Naive thymus-derived CD8-positive, alpha-beta T cell (primary cell): ENCODE data around the gene TMEM233. TPM values are rescaled to one million over a fixed set of nuclear protein-coding genes. Genes with fewer than 3 reads are reported as not detected.

Experiments
- ATAC-seq, 2 donors: fragments of 150-1000 bp; cut with Tn5 transposase in 1 of 2; sonication (Bioruptor Pico), chemical (Tn5 transposase) in 1 of 2; 1 replicate in 1 of 2; 2 replicates in 1 of 2; pipeline ENCODE4 v1.10.0; 2021; ENCODE audit warnings: mild to moderate bottlenecking in 2 of 2, moderate library complexity in 2 of 2
- POLR2A ChIA-PET: fragments of 350-600 bp; sonication (Branson Sonifier 250); formaldehyde crosslinking; loops from one replicate; lab custom pipeline; 2021; ENCODE audit warnings: antibody characterized with exemption; lab: Charles Lee
- DNase-seq, 10 donors: peaks; one replicate each; pipeline versions ENCODE4 v3.0.0 to v3.0.0-alpha.2; 2020 to 2022
- H3K27ac Mint-ChIP-seq, 10 donors: one replicate each; pipeline ENCODE4 v1.8.0; 2020 to 2022; ENCODE audit warnings: mild to moderate bottlenecking in 10 of 10, mixed read lengths in 10 of 10, moderate library complexity in 4 of 10, inconsistent platforms in 1 of 10
- H3K27me3 Mint-ChIP-seq, 5 donors: one replicate each; pipeline ENCODE4 v1.8.0; 2021 to 2022; ENCODE audit warnings: mixed read lengths in 5 of 5
- H3K36me3 Mint-ChIP-seq, 3 donors: one replicate each; pipeline ENCODE4 v1.8.0; 2020 to 2022; ENCODE audit warnings: mixed read lengths in 3 of 3, mild to moderate bottlenecking in 2 of 3, inconsistent platforms in 1 of 3
- H3K4me1 Mint-ChIP-seq, 4 donors: one replicate each; pipeline ENCODE4 v1.8.0; 2021 to 2022; ENCODE audit warnings: mixed read lengths in 4 of 4
- H3K4me3 Mint-ChIP-seq, 10 donors: one replicate each; pipeline ENCODE4 v1.8.0; 2020 to 2022; ENCODE audit warnings: mild to moderate bottlenecking in 10 of 10, mixed read lengths in 10 of 10, moderate library complexity in 6 of 10, inconsistent platforms in 1 of 10
- H3K9me3 Mint-ChIP-seq, 9 donors: one replicate each; pipeline ENCODE4 v1.8.0; 2020 to 2022; ENCODE audit warnings: mixed read lengths in 9 of 9, mild to moderate bottlenecking in 3 of 9, inconsistent platforms in 1 of 9, moderate library complexity in 1 of 9
- polyA plus RNA-seq, 3 donors: library from polyadenylated mRNA; unstranded; fragments of 300-500 nt; fragmentation: Illumina TruSeq; gene quantifications; one replicate each; pipeline ENCODE4 v1.2.3, GENCODE V29; 2021
- total RNA-seq, 8 experiments: library from RNA in 2 of 8; stranded (reverse) in 2 of 8; gene quantifications; one replicate each; pipeline ENCODE4 v1.2.3 and lab custom pipeline; 2021 to 2026

TMEM233 gene
- total and polyA plus RNA-seq, 5 experiments from 2014 or later = not detected

DNA sequence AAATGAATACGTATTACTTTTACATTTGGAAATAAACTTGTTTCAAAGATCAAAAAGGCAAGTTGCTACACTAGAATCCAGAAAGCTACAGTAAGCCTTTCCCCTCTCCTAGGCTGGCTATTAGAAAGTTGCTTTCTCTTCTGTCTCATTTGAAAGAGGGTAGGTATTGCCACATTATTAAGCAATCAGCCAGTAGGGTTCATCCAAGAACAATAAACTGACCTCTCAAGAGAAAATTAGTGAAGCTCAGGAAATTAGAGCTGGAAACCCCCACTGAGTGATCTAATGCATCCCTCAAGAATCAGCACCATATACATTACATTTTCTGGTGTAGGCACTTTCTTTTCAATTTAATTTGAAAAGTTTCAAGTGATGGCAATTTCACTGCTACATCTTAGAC is 4.5 kb upstream of the TMEM233 start:
- H3K4me1 Mint-ChIP-seq = peaks cover 0 to 3% (median under 1%) of the 10 kb centered on the region in 4 donors
- H3K27ac Mint-ChIP-seq = no peak overlapping the region
- peaks cover 23 to 69% (median 33%) of the 10 kb centered on the region in 5 donors for H3K27me3 Mint-ChIP-seq
- no peaks in the 10 kb centered on the region for H3K9me3 Mint-ChIP-seq
- POLR2A ChIA-PET = no interaction called here
- no peaks in the 10 kb centered on the region for H3K36me3 Mint-ChIP-seq
- no peak for DNase-seq
- no peak overlapping the region for H3K4me3 Mint-ChIP-seq
- no peak for ATAC-seq

DNA sequence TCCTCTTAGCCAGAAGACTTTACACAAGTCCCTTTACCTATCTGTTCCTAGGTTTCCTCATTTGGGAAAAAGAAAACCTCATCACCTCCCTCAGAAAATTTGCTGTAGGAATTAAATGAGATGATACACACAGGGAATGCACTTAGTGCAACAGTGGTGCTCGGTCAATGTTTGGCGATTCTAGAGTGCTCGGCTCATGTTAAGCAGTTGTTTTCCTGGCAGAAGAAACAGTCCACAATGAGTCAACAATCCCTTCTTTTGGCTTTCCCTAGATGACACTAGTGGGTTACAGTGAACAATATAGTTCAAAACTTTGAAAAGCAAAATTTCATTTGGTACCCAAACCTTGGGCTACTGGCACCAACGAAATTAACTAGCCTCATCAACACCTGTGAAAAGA is 3.9 kb upstream of the TMEM233 start:
- Mint-ChIP-seq H3K9me3 (no peaks in the 10 kb centered on the region), H3K4me1 (peaks cover 0 to 8% (median 4%) of the 10 kb centered on the region in 4 donors), H3K4me3 (no peak overlapping the region), H3K36me3 (no peaks in the 10 kb centered on the region), H3K27ac (no peak overlapping the region), H3K27me3 (peaks cover 23 to 74% (median 37%) of the 10 kb centered on the region in 5 donors)
- DNase-seq (no peak), ATAC-seq (no peak)
- POLR2A ChIA-PET = no interaction called here

DNA sequence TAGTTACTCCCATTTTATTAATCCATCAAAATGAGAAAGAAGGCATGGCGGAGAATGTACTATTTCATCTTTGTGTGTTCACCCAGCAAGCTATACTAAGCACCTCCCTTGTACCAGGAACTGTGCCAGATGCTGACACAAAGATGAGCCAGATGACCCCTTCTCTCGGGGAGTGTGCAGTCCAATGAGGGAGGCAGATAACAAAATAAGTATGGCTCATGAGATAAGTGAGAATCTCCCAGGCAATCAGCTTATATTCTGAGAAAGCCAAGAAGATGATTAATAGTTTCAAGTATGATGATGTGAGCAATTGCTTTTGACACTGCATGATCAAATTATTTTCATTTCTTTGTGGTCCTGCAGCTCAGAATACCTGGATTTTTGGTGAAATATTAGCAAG is 1.3 kb upstream of the TMEM233 start:
- H3K27ac Mint-ChIP-seq = no peak overlapping the region

DNA sequence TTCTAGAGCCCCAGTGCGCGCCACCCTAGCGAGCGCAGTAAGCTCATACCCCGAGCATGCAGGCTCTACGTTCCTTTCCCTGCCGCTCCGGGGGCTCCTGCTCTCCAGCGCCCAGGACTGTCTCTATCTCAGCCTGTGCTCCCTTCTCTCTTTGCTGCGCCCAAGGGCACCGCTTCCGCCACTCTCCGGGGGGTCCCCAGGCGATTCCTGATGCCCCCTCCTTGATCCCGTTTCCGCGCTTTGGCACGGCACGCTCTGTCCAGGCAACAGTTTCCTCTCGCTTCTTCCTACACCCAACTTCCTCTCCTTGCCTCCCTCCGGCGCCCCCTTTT is 791 bp downstream of the TMEM233 start:
- peaks cover 48 to 95% (median 66%) of the 10 kb centered on the region in 5 donors for H3K27me3 Mint-ChIP-seq
- no peaks in the 10 kb centered on the region for H3K36me3 Mint-ChIP-seq
- ATAC-seq (no peak), DNase-seq (no peak)
- H3K27ac Mint-ChIP-seq = peak overlapping the region in 1 of 10 donors; percentile 72
- peaks cover 0 to 2% (median 0%) of the 10 kb centered on the region in 9 donors for H3K9me3 Mint-ChIP-seq
- POLR2A ChIA-PET = no interaction called here
- peaks cover 7 to 24% (median 14%) of the 10 kb centered on the region in 4 donors for H3K4me1 Mint-ChIP-seq
- H3K4me3 Mint-ChIP-seq = peak overlapping the region in 1 of 10 donors; percentile 36

More for the DNA sequence above, 1.3 kb upstream of the TMEM233 start:
- peaks cover 0 to 2% (median 0%) of the 10 kb centered on the region in 9 donors for H3K9me3 Mint-ChIP-seq
- ATAC-seq (no peak), DNase-seq (no peak)
- peaks cover 7 to 24% (median 14%) of the 10 kb centered on the region in 4 donors for H3K4me1 Mint-ChIP-seq
- no peaks in the 10 kb centered on the region for H3K36me3 Mint-ChIP-seq
- no peak overlapping the region for H3K4me3 Mint-ChIP-seq
- peaks cover 42 to 91% (median 59%) of the 10 kb centered on the region in 5 donors for H3K27me3 Mint-ChIP-seq
- POLR2A ChIA-PET = no interaction called here

DNA sequence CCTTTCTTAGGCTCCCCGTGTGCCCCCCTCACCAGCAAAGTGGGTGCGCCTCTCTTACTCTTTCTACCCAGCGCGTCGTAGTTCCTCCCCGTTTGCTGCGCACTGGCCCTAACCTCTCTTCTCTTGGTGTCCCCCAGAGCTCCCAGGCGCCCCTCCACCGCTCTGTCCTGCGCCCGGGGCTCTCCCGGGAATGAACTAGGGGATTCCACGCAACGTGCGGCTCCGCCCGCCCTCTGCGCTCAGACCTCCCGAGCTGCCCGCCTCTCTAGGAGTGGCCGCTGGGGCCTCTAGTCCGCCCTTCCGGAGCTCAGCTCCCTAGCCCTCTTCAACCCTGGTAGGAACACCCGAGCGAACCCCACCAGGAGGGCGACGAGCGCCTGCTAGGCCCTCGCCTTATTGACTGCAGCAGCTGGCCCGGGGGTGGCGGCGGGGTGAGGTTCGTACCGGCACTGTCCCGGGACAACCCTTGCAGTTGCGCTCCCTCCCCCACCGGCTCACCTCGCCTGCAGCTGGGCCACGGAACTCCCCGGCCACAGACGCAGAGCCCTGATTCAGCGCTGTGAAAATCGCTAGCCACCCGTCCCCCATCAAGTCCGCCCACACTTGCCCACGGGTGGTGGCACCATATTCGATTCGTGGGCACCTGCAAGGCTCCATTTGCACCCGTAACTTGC is 1.3 kb downstream of the TMEM233 start:
- DNase-seq = no peak
- POLR2A ChIA-PET = no interaction called here
- H3K4me3 Mint-ChIP-seq = peak overlapping the region in 2 of 10 donors; percentile 22 to 34
- H3K27ac Mint-ChIP-seq = no peak overlapping the region
- no peaks in the 10 kb centered on the region for H3K36me3 Mint-ChIP-seq
- no peak for ATAC-seq
- peaks cover 0 to 2% (median 0%) of the 10 kb centered on the region in 9 donors for H3K9me3 Mint-ChIP-seq
- peaks cover 7 to 24% (median 14%) of the 10 kb centered on the region in 4 donors for H3K4me1 Mint-ChIP-seq
- H3K27me3 Mint-ChIP-seq = peaks cover 51 to 95% (median 70%) of the 10 kb centered on the region in 5 donors

DNA sequence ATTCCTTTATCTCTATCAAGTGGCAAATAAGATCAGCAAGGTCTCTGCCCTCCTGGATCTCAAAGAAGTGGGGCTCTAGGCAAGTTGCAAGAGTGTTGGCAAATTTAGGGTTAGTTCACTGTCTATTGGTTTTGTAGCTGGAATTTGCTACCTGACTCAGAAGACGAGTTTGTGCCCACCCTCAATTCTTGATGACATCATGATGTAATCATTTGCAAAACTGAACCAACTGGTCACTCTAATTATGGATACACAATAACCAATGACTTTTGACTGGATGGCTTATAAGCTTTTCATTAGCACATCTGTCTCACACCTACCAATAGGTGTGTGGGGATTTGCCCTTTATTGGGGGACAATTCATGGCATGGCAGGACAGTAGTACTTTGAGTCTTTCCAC is 4.6 kb downstream of the TMEM233 start:
- H3K27me3 Mint-ChIP-seq = peaks cover 39 to 75% (median 58%) of the 10 kb centered on the region in 5 donors
- peaks cover 7 to 24% (median 14%) of the 10 kb centered on the region in 4 donors for H3K4me1 Mint-ChIP-seq
- no peak for ATAC-seq
- POLR2A ChIA-PET = no interaction called here
- no peaks in the 10 kb centered on the region for H3K36me3 Mint-ChIP-seq
- peak overlapping the region in 1 of 10 donors; percentile 81 for H3K27ac Mint-ChIP-seq
- no peak for DNase-seq
- no peak overlapping the region for H3K4me3 Mint-ChIP-seq
- peaks cover 0 to 2% (median 0%) of the 10 kb centered on the region in 9 donors for H3K9me3 Mint-ChIP-seq

DNA sequence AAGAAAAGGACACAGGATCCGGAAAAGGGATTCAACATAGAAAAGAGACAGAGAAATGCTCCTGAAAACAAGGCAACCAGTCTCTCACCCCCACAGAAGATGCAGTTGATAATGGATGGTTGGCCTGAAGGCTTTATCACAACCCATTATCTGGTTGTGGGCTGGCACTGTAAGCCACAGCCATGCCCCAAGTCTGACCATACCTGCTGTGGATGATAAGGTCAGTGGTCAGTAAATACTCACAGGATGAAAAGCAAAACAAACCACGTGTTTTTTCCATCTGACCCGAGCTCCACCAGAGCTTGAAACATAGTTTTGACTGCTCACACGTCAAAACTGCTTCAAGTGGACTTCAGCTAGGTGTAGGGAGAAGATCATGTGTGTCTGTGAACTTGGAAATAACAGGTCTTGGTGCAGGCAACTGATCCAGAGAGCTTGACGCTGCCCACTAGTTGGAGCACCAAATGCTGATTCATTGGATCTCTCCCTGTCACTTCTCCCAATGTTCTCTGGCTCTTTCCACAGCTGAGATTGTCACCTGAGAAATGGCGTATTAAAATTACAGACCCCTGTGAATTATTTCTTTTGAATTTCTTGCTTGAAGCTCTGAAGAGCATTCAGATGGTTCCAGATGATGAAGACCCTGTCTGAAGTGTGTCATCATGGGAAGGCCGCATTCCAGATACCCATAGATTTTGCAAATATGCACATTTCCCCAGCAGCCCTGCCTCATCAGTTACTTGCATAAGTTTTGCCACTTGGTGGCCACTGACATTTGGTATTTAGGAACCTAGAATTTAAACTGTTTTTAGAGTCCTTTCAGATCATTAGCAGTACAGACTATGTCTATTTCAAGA is 8.5 kb downstream of the TMEM233 start:
- H3K4me3 Mint-ChIP-seq = no peak overlapping the region
- H3K27ac Mint-ChIP-seq = no peak overlapping the region

DNA sequence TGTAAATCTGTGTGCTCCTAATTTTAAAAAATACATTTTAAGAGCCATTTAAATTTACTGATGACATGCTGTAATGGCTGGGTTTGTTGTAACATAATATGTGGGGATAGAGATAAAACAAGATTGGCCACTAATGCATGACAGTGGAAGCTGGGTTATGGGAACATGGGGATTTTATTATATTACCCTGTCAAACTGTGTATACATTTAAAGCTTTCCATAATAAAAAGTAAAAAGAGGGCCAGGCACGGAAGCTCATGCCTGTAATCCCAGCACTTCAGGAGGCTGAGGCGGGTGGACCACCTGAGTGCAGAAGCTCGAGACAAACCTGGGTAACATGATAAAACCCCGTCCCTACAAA is 9.1 kb downstream of the TMEM233 start:
- POLR2A ChIA-PET = no interaction called here
- Mint-ChIP-seq H3K9me3 (no peaks in the 10 kb centered on the region), H3K4me1 (no peaks in the 10 kb centered on the region), H3K27me3 (peaks cover 19 to 44% (median 30%) of the 10 kb centered on the region in 5 donors), H3K36me3 (no peaks in the 10 kb centered on the region), H3K27ac (no peak overlapping the region), H3K4me3 (no peak overlapping the region)
- DNase-seq (no peak), ATAC-seq (no peak)

More for the DNA sequence above, 8.5 kb downstream of the TMEM233 start:
- POLR2A ChIA-PET = no interaction called here
- Mint-ChIP-seq H3K36me3 (no peaks in the 10 kb centered on the region), H3K9me3 (no peaks in the 10 kb centered on the region), H3K4me1 (no peaks in the 10 kb centered on the region), H3K27me3 (peaks cover 25 to 50% (median 31%) of the 10 kb centered on the region in 5 donors)
- no peak for DNase-seq
- ATAC-seq = no peak

DNA sequence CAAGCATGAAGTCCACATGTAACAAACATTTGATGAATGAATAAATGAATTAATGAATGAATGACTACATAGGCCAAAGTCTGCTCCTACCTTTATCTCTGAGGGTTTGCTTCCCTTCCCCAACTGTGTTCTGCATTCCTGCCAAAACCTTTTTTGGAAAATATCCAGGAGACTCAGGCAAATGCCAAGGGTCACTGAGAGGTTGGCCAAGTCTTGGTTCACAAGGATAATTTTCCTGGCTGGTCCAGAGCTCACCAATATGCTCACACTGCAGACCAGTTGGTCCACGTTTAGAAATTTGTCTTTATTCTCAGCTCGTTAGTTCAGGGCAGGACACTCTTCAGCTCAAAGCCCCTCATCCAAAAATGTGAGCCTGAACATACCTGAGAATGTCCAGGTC is 10.2 kb downstream of the TMEM233 start:
- peaks cover 15 to 38% (median 30%) of the 10 kb centered on the region in 5 donors for H3K27me3 Mint-ChIP-seq
- ATAC-seq = no peak
- no peak overlapping the region for H3K27ac Mint-ChIP-seq

DNA sequence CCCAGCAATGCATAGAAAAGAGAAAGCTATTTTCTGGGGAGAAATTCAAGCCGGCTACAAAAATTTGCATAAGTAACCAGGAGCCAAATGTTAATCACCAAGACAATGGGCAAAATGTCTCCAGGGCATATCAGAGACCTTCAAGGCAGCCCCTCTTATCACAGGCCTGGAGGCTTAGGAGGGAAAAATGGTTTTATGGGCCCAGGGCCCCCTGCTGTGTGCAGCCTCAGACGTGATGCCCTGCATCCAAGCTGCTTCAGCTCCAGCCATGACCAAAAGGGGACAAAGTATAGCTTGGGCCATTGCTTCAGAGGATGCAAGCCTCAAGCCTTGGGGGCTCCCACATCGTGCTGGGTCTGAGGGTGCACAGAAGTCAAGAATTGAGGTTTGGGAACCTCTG is 15.8 kb downstream of the TMEM233 start:
- DNase-seq (no peak), ATAC-seq (no peak)
- Mint-ChIP-seq H3K27ac (no peak overlapping the region), H3K4me3 (no peak overlapping the region), H3K9me3 (peaks cover 4 to 29% (median 15%) of the 10 kb centered on the region in 9 donors), H3K27me3 (peaks cover 8 to 53% (median 25%) of the 10 kb centered on the region in 5 donors), H3K4me1 (no peaks in the 10 kb centered on the region), H3K36me3 (peaks cover 0 to 19% (median 2%) of the 10 kb centered on the region in 3 donors)
- POLR2A ChIA-PET = no interaction called here

More for the DNA sequence above, 10.2 kb downstream of the TMEM233 start:
- no peak overlapping the region for H3K4me3 Mint-ChIP-seq
- no peak for DNase-seq
- peaks cover 0 to 8% (median under 1%) of the 10 kb centered on the region in 9 donors for H3K9me3 Mint-ChIP-seq
- peaks cover 0 to 2% (median 0%) of the 10 kb centered on the region in 3 donors for H3K36me3 Mint-ChIP-seq
- POLR2A ChIA-PET = no interaction called here
- H3K4me1 Mint-ChIP-seq = no peaks in the 10 kb centered on the region

DNA sequence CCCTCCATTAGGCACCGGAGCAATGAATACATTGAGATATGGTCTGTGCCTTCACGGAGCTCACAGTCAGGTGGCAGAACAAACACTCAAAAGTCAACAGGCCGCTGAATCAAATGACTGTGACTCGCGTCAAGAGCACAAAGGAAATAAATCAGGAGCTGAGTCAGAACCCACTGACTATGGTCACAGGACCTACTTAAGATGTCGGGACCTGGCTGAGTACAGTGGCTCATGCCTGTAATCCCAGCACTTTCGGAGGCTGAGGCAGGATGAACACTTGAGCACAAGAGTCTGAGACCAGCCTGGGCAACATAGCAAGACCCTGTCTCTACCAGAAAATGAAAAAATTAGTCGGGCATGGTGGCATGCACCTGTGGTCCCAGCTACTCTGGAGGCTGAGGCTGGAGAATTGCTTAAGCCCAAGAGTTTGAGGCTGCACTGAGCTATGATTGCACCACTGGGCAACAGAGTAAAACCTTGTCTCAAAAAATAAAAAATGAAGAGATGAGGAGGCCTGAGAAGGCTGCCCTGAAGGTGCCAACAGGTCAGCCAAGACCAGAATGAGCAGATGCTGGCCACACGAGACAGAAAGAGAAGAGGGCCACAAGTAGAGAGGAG is 19.9 kb downstream of the TMEM233 start:
- DNase-seq (no peak), ATAC-seq (no peak)
- peak overlapping the region in 1 of 10 donors; percentile 17 for H3K27ac Mint-ChIP-seq
- POLR2A ChIA-PET = interaction anchor here (0.7 kb wide), 1 partner anchor 61 kb away, joined by 3 read pairs; no protein-coding TSS in a partner anchor
- H3K4me1 Mint-ChIP-seq = no peaks in the 10 kb centered on the region
- peaks cover 0 to 19% (median 2%) of the 10 kb centered on the region in 3 donors for H3K36me3 Mint-ChIP-seq
- H3K4me3 Mint-ChIP-seq = no peak overlapping the region
- H3K9me3 Mint-ChIP-seq = peaks cover 4 to 26% (median 15%) of the 10 kb centered on the region in 9 donors
- peaks cover 5 to 38% (median 26%) of the 10 kb centered on the region in 5 donors for H3K27me3 Mint-ChIP-seq

DNA sequence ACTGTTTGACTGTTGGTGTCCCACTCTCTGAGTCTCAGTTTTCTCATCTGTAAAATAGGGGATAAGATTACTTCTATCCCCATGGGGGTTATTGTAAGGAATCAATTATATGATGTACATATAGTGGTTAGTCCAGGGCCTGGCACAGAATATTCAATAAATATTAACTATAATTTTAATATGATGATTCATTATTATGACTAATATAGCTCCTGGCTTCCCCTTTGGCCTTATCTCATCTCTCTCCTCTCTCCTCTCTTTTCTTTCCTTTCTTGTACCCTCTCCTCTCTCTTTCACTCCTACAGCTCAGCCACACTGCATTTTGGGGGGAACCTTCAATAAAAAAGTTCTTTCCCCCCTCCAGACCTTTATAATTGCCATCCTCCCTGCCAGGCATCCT is 21.1 kb downstream of the TMEM233 start:
- no peak overlapping the region for H3K27ac Mint-ChIP-seq
- ATAC-seq (no peak), DNase-seq (no peak)
- POLR2A ChIA-PET = no interaction called here
- no peak overlapping the region for H3K4me3 Mint-ChIP-seq
- H3K9me3 Mint-ChIP-seq = peaks cover 3 to 25% (median 15%) of the 10 kb centered on the region in 9 donors
- H3K4me1 Mint-ChIP-seq = no peaks in the 10 kb centered on the region
- H3K36me3 Mint-ChIP-seq = peaks cover 0 to 10% (median 0%) of the 10 kb centered on the region in 3 donors
- peaks cover 7 to 35% (median 24%) of the 10 kb centered on the region in 5 donors for H3K27me3 Mint-ChIP-seq
